ENCODE measurements around the gene TANC2. TPM values are rescaled to one million over a fixed set of nuclear protein-coding genes. Genes with fewer than 3 reads are reported as not detected.

The TANC2 gene
- total RNA-seq, 1 donor from 2014 or later: 66.9 TPM

DNA sequence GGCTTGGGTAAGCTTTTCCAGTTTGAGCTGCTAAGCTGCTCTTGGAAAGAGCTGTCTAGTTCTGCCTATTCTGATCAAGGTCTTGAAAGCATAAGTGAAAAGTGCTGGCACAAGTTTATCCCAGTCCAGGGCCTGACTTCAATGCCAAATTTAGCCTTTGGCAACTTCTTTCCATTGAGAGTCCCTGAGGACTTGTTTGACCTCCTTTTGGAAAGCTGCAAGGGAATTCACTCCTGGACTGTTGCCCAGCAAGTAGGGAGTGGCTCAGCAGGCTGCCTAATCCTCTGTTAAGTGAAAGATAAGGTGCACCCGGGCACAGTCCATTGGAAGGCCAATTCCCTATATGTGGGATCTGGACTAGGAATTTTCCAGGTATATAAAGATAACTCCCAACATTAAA lies 16.0 kb upstream of the TANC2 start:
- H3K9me3 ChIP-seq (ENCODE audit: insufficient read depth, low read depth, low read length): no peaks in the 10 kb centered on the region
- no peaks in the 10 kb centered on the region for H3K36me3 Mint-ChIP-seq (ENCODE audit: low read depth, unreplicated experiment)
- H3K36me3 ChIP-seq (ENCODE audit: insufficient read depth, low read length): no peaks in the 10 kb centered on the region
- H3K9me3 Mint-ChIP-seq (ENCODE audit: unreplicated experiment): peaks cover 2% of the 10 kb centered on the region
- H3K27me3 ChIP-seq (ENCODE audit: insufficient read depth, low read length): no peaks in the 10 kb centered on the region
- no peak overlapping the region for H3K27ac ChIP-seq (ENCODE audit: low read depth, low read length)
- no peak overlapping the region for H3K9ac ChIP-seq (ENCODE audit: low read length)
- H3K4me1 ChIP-seq (ENCODE audit: insufficient read depth, low read length): no peaks in the 10 kb centered on the region
- no peaks in the 10 kb centered on the region for H3K4me1 Mint-ChIP-seq (ENCODE audit: low read depth, unreplicated experiment)
- no peak overlapping the region for H3K27ac Mint-ChIP-seq (ENCODE audit: unreplicated experiment)
- DNase-seq (ENCODE audit: low read depth) (peak; percentile 71), FAIRE-seq (no peak)
- no peaks in the 10 kb centered on the region for H4K20me1 ChIP-seq (ENCODE audit: insufficient read depth, low read length)
- TF ChIP-seq, protein P1, sequence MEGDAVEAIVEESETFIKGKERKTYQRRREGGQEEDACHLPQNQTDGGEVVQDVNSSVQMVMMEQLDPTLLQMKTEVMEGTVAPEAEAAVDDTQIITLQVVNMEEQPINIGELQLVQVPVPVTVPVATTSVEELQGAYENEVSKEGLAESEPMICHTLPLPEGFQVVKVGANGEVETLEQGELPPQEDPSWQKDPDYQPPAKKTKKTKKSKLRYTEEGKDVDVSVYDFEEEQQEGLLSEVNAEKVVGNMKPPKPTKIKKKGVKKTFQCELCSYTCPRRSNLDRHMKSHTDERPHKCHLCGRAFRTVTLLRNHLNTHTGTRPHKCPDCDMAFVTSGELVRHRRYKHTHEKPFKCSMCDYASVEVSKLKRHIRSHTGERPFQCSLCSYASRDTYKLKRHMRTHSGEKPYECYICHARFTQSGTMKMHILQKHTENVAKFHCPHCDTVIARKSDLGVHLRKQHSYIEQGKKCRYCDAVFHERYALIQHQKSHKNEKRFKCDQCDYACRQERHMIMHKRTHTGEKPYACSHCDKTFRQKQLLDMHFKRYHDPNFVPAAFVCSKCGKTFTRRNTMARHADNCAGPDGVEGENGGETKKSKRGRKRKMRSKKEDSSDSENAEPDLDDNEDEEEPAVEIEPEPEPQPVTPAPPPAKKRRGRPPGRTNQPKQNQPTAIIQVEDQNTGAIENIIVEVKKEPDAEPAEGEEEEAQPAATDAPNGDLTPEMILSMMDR (IDR thresholded peaks at IDR 0.05; ENCODE audit: insufficient read depth, low read depth, low read length): no peak
- TF ChIP-seq EZH2 (IDR thresholded peaks at IDR 0.05; ENCODE audit: insufficient read depth, low read length): no peak
- no peaks in the 10 kb centered on the region for H3K79me2 ChIP-seq (ENCODE audit: insufficient read depth, low read length)
- no peak overlapping the region for H3K4me3 Mint-ChIP-seq (ENCODE audit: unreplicated experiment)
- H3K4me3 ChIP-seq (ENCODE audit: insufficient read depth, low read depth, low read length): no peak overlapping the region
- no peaks in the 10 kb centered on the region for H3K27me3 Mint-ChIP-seq (ENCODE audit: low read depth, unreplicated experiment)
- no peak overlapping the region for H2AFZ ChIP-seq (ENCODE audit: low read depth, low read length)
- no peak overlapping the region for H3K4me2 ChIP-seq (ENCODE audit: low read length)

DNA sequence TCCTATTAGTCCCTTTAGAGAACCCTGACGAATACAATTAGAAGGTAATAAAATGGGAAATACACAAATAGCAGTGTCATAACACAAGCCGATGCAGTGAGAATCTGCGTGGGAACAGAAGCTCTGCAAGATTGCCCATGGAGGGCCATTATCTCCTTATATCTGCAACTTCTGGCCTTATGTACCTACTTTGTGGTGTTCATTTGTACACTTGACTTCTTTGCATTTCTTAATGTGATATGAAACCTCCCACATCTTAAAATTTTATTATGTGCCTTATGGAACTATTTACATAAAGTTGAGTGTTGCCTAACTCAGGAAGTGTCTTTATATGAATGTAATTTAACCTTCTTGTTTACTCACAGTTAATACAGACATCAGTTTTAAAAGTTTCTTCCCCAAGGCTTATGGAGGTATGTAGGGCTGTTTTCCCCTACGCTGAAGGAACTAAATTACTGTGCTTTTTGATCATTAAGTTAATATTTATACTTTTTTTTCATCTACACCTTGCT lies 10.1 kb upstream of the TANC2 start:
- Histone ChIP-seq H3K9ac (ENCODE audit: low read length) (no peak overlapping the region), H3K9me3 (ENCODE audit: insufficient read depth, low read depth, low read length) (no peaks in the 10 kb centered on the region), H3K4me1 (ENCODE audit: insufficient read depth, low read length) (no peaks in the 10 kb centered on the region), H3K36me3 (ENCODE audit: insufficient read depth, low read length) (no peaks in the 10 kb centered on the region), H4K20me1 (ENCODE audit: insufficient read depth, low read length) (no peaks in the 10 kb centered on the region), H2AFZ (ENCODE audit: low read depth, low read length) (no peak overlapping the region), H3K4me2 (ENCODE audit: low read length) (no peak overlapping the region), H3K27me3 (ENCODE audit: insufficient read depth, low read length) (no peaks in the 10 kb centered on the region), H3K4me3 (ENCODE audit: insufficient read depth, low read depth, low read length) (no peak overlapping the region), H3K79me2 (ENCODE audit: insufficient read depth, low read length) (no peaks in the 10 kb centered on the region), H3K27ac (ENCODE audit: low read depth, low read length) (no peak overlapping the region)
- Mint-ChIP-seq H3K4me1 (ENCODE audit: low read depth, unreplicated experiment) (no peaks in the 10 kb centered on the region), H3K36me3 (ENCODE audit: low read depth, unreplicated experiment) (no peaks in the 10 kb centered on the region), H3K27ac (ENCODE audit: unreplicated experiment) (no peak overlapping the region), H3K4me3 (ENCODE audit: unreplicated experiment) (no peak overlapping the region), H3K27me3 (ENCODE audit: low read depth, unreplicated experiment) (peaks cover 2% of the 10 kb centered on the region), H3K9me3 (ENCODE audit: unreplicated experiment) (no peaks in the 10 kb centered on the region)
- DNase-seq (ENCODE audit: low read depth) (no peak), FAIRE-seq (no peak)
- TF ChIP-seq EZH2 (IDR thresholded peaks at IDR 0.05; ENCODE audit: insufficient read depth, low read length): no peak
- TF ChIP-seq, protein P1 (IDR thresholded peaks at IDR 0.05; ENCODE audit: insufficient read depth, low read depth, low read length): no peak

DNA sequence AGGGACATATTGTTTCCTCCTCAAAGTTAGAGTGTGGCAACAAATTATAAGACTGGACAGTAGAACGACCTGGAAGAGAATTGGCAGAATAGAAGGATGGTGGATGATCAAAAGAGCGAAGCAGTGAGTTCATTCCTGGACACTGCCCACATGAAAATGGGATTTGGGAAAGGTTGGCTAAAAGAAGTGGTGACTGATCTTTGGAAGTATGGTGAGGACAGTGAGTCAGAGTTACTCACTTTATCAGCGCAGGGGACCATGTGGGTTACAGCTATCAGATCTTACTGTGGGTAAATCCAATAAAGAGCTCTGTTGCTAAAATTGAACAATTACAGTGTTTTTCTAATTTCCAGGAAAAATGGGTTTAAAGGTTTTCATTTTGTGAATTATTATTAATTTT lies 2.7 kb upstream of the TANC2 start:
- peaks cover 10% of the 10 kb centered on the region for H3K4me1 Mint-ChIP-seq (ENCODE audit: low read depth, unreplicated experiment)
- H3K4me3 ChIP-seq (ENCODE audit: insufficient read depth, low read depth, low read length): no peak overlapping the region
- no peak overlapping the region for H3K27ac Mint-ChIP-seq (ENCODE audit: unreplicated experiment)
- H3K4me2 ChIP-seq (ENCODE audit: low read length): peak overlapping the region; percentile 30
- no peak overlapping the region for H3K9ac ChIP-seq (ENCODE audit: low read length)
- no peak overlapping the region for H2AFZ ChIP-seq (ENCODE audit: low read depth, low read length)
- no peaks in the 10 kb centered on the region for H3K9me3 ChIP-seq (ENCODE audit: insufficient read depth, low read depth, low read length)
- peak overlapping the region; percentile 56 for H3K27ac ChIP-seq (ENCODE audit: low read depth, low read length)
- H4K20me1 ChIP-seq (ENCODE audit: insufficient read depth, low read length): no peaks in the 10 kb centered on the region
- H3K79me2 ChIP-seq (ENCODE audit: insufficient read depth, low read length): peaks cover 19% of the 10 kb centered on the region
- H3K9me3 Mint-ChIP-seq (ENCODE audit: unreplicated experiment): no peaks in the 10 kb centered on the region
- H3K27me3 Mint-ChIP-seq (ENCODE audit: low read depth, unreplicated experiment): no peaks in the 10 kb centered on the region
- DNase-seq (ENCODE audit: low read depth) (peak; percentile 91), FAIRE-seq (peak; percentile 43)
- no peaks in the 10 kb centered on the region for H3K27me3 ChIP-seq (ENCODE audit: insufficient read depth, low read length)
- TF ChIP-seq, protein P1 (IDR thresholded peaks at IDR 0.05; ENCODE audit: insufficient read depth, low read depth, low read length): no peak
- peaks cover 3% of the 10 kb centered on the region for H3K36me3 Mint-ChIP-seq (ENCODE audit: low read depth, unreplicated experiment)
- H3K36me3 ChIP-seq (ENCODE audit: insufficient read depth, low read length): no peaks in the 10 kb centered on the region
- H3K4me3 Mint-ChIP-seq (ENCODE audit: unreplicated experiment): no peak overlapping the region
- peaks cover 23% of the 10 kb centered on the region for H3K4me1 ChIP-seq (ENCODE audit: insufficient read depth, low read length)
